Hepatocyte (in vitro differentiated cells): Measurements from ENCODE around the gene DIAPH1. TPM values are rescaled to one million over a fixed set of nuclear protein-coding genes. Genes with fewer than 3 reads are reported as not detected.

Source experiments
- DNase-seq: peaks from one replicate; pipeline ENCODE4 v3.0.0-alpha.2; 2016; ENCODE audit warnings: low spot score
- H2AFZ ChIP-seq: fragments of 200-600 bp; sonication (generic); 2 replicates; pipeline ENCODE4 v1.6.0; 2016; ENCODE audit warnings: antibody characterized with exemption, mild to moderate bottlenecking
- H3K27ac ChIP-seq: fragments of 200-600 bp; sonication (generic); 2 replicates; pipeline ENCODE4 v1.5.1; 2016; ENCODE audit warnings: mild to moderate bottlenecking
- H3K27me3 ChIP-seq: fragments of 200-600 bp; sonication (generic); 2 replicates; pipeline ENCODE4 v1.6.1; 2016
- H3K36me3 ChIP-seq: fragments of 200-600 bp; sonication (generic); replicated peaks from 2 replicates; pipeline ENCODE4 v1.5.1; 2016; ENCODE audit warnings: low read depth; ENCODE audit not compliant: insufficient read depth
- H3K4me1 ChIP-seq: fragments of 200-600 bp; sonication (generic); 2 replicates; pipeline ENCODE4 v1.5.1; 2016; ENCODE audit warnings: mild to moderate bottlenecking, moderate library complexity; ENCODE audit not compliant: insufficient read depth
- H3K4me2 ChIP-seq: fragments of 200-600 bp; sonication (generic); 2 replicates; pipeline ENCODE4 v1.6.0; 2016
- H3K4me3 ChIP-seq: fragments of 200-600 bp; sonication (generic); 2 replicates; pipeline ENCODE4 v1.5.1; 2016; ENCODE audit warnings: mild to moderate bottlenecking
- H3K79me2 ChIP-seq: fragments of 200-600 bp; sonication (generic); 2 replicates; pipeline ENCODE4 v1.6.0; 2017; ENCODE audit warnings: mild to moderate bottlenecking
- H3K9me2 ChIP-seq: fragments of 200-600 bp; sonication (generic); replicated peaks from 2 replicates; pipeline ENCODE4 v1.6.0; 2017; ENCODE audit warnings: mild to moderate bottlenecking; ENCODE audit not compliant: insufficient read depth
- H3K9me3 ChIP-seq: fragments of 200-600 bp; sonication (generic); 2 replicates; pipeline ENCODE4 v1.5.1; 2016; ENCODE audit warnings: low read depth, mild to moderate bottlenecking
- H4K20me1 ChIP-seq: fragments of 200-600 bp; sonication (generic); 2 replicates; pipeline ENCODE4 v1.6.0; 2016; ENCODE audit warnings: mild to moderate bottlenecking; ENCODE audit not compliant: insufficient read depth, poor library complexity, severe bottlenecking
- EZH2 ChIP-seq: fragments of 200-600 bp; sonication (generic); IDR thresholded peaks from 2 replicates; pipeline ENCODE4 v1.6.1; 2016; ENCODE audit warnings: antibody characterized with exemption, mild to moderate bottlenecking, borderline replicate concordance
- EZH2phosphoT487 ChIP-seq: fragments of 200-600 bp; sonication (generic); IDR thresholded peaks from one replicate; pipeline ENCODE4 v1.6.1; 2018; ENCODE audit warnings: antibody characterized with exemption, mild to moderate bottlenecking, low read depth, moderate library complexity; ENCODE audit not compliant: unreplicated experiment, severe bottlenecking
- WGBS: methylation state at CpG from one replicate; pipeline ENCODE4 v1.1.6; 2016; ENCODE audit warnings: low lambda C conversion rate; ENCODE audit errors: missing lambda C conversion rate; 5-methylcytosine and 5-hydroxymethylcytosine counted together
- polyA plus RNA-seq: library from polyadenylated mRNA; unstranded; fragments of >200 nt; fragmentation: Nextera tagmentation; extraction: Ambion mirVana; gene quantifications from 2 replicates; pipeline ENCODE4 v1.2.1, GENCODE V29; 2016
- total RNA-seq: library from RNA; depleted of rRNA; stranded (reverse); fragments of >200 nt; gene quantifications from 2 replicates; pipeline ENCODE4 v1.2.3, GENCODE V29; 2014
- TF ChIP-seq, protein P1 (sequence below): fragments of 200-600 bp; sonication (generic); IDR thresholded peaks from 2 replicates; pipeline ENCODE4 v1.5.1; 2016; ENCODE audit warnings: antibody characterized with exemption, mild to moderate bottlenecking; ENCODE audit not compliant: poor library complexity

DIAPH1 gene
- total and polyA plus RNA-seq, 2 experiments from 2014 or later, result 56.6 to 62.4 TPM

DNA sequence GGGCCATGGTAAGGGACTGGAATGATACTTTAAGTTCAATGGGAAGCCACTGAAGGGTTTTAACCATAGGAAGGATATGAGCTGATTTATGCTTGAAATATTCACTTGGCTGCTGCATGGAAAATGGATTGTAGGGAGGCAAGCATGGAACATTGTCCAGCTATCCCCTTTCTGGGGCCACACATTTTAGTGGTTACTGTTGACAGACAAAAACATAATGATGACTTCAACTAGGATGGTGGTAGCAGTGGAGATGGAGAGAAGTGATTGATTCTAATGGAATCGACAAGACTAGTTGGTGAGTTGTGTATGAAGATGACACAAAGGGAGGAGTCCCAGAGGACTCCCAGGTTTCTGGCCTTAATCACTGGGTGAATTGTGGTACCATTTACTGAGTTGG, 38.6 kb upstream of the DIAPH1 start:
- Histone ChIP-seq H3K36me3 (no peaks in the 10 kb centered on the region), H3K4me2 (no peak overlapping the region), H4K20me1 (no peaks in the 10 kb centered on the region), H3K79me2 (no peaks in the 10 kb centered on the region), H3K9me2 (no peaks in the 10 kb centered on the region), H2AFZ (no peak overlapping the region), H3K4me3 (no peak overlapping the region), H3K4me1 (no peaks in the 10 kb centered on the region), H3K9me3 (no peaks in the 10 kb centered on the region), H3K27me3 (no peaks in the 10 kb centered on the region), H3K27ac (no peak overlapping the region)
- TF ChIP-seq EZH2 (no peak), EZH2phosphoT487 (no peak)
- TF ChIP-seq, protein P1, sequence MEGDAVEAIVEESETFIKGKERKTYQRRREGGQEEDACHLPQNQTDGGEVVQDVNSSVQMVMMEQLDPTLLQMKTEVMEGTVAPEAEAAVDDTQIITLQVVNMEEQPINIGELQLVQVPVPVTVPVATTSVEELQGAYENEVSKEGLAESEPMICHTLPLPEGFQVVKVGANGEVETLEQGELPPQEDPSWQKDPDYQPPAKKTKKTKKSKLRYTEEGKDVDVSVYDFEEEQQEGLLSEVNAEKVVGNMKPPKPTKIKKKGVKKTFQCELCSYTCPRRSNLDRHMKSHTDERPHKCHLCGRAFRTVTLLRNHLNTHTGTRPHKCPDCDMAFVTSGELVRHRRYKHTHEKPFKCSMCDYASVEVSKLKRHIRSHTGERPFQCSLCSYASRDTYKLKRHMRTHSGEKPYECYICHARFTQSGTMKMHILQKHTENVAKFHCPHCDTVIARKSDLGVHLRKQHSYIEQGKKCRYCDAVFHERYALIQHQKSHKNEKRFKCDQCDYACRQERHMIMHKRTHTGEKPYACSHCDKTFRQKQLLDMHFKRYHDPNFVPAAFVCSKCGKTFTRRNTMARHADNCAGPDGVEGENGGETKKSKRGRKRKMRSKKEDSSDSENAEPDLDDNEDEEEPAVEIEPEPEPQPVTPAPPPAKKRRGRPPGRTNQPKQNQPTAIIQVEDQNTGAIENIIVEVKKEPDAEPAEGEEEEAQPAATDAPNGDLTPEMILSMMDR, result no peak
- WGBS, result 92% methylated on average over 1 of the region's 1 CpG
- DNase-seq, result no peak

DNA sequence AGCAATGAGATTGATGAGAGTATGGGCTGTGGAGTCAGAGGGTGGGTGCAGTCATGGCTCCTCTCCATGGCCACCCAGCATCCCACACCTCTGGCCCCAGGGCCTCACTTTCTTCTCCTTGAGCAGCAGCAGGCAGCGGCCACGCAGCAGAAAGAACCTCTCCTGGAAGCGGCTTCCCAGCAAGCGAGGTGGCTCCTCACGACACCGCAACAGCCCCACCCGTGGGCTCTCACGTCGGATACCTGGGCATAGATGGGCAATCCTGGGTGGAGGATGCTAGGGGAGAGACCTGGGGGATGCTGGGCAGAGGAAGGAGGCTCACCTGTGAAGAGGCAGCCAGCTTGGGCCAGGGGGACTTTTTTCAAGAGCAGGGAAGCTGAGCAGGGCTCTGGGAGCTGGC, 37.6 kb upstream of the DIAPH1 start:
- 98% methylated on average over 9 of the region's 9 CpGs for WGBS

DNA sequence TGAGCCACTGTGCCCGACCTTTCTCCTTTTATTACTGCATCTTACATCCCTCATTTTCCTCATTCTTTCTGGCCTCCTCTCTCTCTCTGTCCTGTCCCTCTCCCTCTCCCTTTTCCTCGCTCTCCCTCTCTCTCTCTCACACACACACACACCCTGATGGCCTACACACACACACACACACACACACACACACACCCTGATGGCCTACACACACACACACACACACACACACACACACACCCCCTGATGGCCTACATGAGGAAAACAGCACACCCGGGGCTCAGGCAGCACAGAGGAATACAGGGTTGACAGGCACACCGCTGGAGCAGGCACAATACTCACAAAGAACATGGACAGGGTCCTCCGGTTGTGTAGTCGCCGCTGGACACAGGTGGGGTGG, 36.2 kb upstream of the DIAPH1 start:
- Histone ChIP-seq H3K9me2 (no peaks in the 10 kb centered on the region), H3K4me3 (no peak overlapping the region), H3K79me2 (no peaks in the 10 kb centered on the region), H3K27me3 (no peaks in the 10 kb centered on the region), H4K20me1 (no peaks in the 10 kb centered on the region), H3K36me3 (no peaks in the 10 kb centered on the region), H3K9me3 (no peaks in the 10 kb centered on the region), H3K4me1 (peaks cover 5% of the 10 kb centered on the region), H3K4me2 (no peak overlapping the region), H3K27ac (no peak overlapping the region), H2AFZ (no peak overlapping the region)
- TF ChIP-seq EZH2phosphoT487, result no peak
- no peak for TF ChIP-seq EZH2
- TF ChIP-seq, protein P1, result no peak
- no peak for DNase-seq
- 89% methylated on average over 7 of the region's 7 CpGs for WGBS

More for the DNA sequence above, 37.6 kb upstream of the DIAPH1 start:
- Histone ChIP-seq H3K9me3 (no peaks in the 10 kb centered on the region), H3K4me1 (peaks cover 5% of the 10 kb centered on the region), H3K4me3 (no peak overlapping the region), H3K36me3 (no peaks in the 10 kb centered on the region), H2AFZ (no peak overlapping the region), H4K20me1 (no peaks in the 10 kb centered on the region), H3K27me3 (no peaks in the 10 kb centered on the region), H3K79me2 (no peaks in the 10 kb centered on the region), H3K4me2 (no peak overlapping the region), H3K9me2 (no peaks in the 10 kb centered on the region), H3K27ac (no peak overlapping the region)
- DNase-seq, result no peak
- TF ChIP-seq, protein P1, result no peak
- no peak for TF ChIP-seq EZH2
- no peak for TF ChIP-seq EZH2phosphoT487

DNA sequence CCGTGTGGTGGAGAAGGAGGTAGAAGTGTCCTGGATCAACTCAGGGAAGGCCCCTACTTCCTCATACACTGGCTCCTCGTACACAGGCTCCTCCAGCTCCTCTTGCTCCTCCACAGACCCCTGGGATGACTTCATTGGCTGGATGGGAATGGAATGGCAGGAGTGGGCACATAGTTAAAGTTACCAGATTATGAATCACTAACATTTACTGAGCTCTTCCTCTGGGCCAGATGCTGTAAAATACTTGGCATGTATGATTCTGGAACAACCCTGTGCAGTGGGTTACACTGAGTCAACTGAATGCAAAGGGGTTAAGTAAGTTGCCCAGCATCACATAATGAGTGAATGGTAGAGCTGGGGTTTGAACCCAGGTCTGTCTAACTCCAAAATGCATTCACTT, 35.5 kb upstream of the DIAPH1 start:
- H4K20me1 ChIP-seq, result no peaks in the 10 kb centered on the region
- H3K4me2 ChIP-seq, result no peak overlapping the region
- H3K27me3 ChIP-seq, result no peaks in the 10 kb centered on the region
- TF ChIP-seq EZH2phosphoT487 (no peak), EZH2 (no peak)
- TF ChIP-seq, protein P1, result no peak
- no peaks in the 10 kb centered on the region for H3K9me2 ChIP-seq
- H3K79me2 ChIP-seq, result no peaks in the 10 kb centered on the region
- peaks cover 5% of the 10 kb centered on the region for H3K4me1 ChIP-seq
- no peak overlapping the region for H2AFZ ChIP-seq
- WGBS, result 83% methylated on average over 2 of the region's 2 CpGs
- no peak overlapping the region for H3K4me3 ChIP-seq
- H3K9me3 ChIP-seq, result no peaks in the 10 kb centered on the region
- DNase-seq, result no peak
- no peaks in the 10 kb centered on the region for H3K36me3 ChIP-seq
- no peak overlapping the region for H3K27ac ChIP-seq
